Stimulated activated CD4-positive, alpha-beta T cell treated with anti-CD3 and anti-CD28 coated beads, Interleukin-15, amount 100 ng/mL, for 48 hours (primary cell): ENCODE results near the gene FST.

Experiments
- DNase-seq, 2 donors: peaks; one replicate each; pipeline ENCODE4 v3.0.0-alpha.2; 2020; ENCODE audit warnings: low read depth in 2 of 2

The FST gene

DNA sequence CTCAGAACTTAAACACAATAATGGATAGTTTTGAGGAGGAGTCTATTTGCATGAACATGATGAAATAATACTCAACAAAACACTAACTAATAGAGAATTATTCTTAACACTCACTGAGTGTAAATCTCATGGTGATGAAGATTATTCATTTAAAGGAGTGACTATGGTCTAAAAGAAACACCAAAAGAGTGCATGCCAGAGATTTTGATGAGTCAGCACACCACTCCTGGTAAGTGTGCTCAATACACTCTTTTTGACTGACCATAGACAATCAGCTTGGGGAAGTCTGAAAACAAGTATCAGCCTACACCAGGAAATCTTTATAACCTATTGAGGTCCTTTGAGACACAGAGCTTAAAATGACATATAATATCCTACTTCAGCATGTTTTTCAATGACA lies 6.8 kb upstream of the FST start:
- DNase-seq: no peak

DNA sequence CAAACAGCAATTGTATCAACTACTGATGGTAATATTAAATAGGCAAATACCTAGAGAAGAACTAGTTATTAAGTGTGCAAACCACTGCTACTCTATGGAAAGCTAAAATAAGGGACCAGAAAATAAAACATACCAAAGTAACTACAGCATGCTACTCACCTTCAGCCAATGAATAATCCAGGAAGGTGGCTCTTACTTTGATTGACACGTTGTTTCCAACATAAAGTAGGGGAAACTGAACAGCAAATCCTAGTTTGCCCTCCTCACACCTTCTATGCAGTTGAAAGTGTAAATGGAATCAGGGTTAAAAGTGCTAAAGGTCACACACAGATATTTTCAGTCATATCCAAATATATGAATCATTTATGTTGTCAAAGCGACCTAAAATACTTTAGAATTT lies 5.1 kb upstream of the FST start:
- DNase-seq: no peak

DNA sequence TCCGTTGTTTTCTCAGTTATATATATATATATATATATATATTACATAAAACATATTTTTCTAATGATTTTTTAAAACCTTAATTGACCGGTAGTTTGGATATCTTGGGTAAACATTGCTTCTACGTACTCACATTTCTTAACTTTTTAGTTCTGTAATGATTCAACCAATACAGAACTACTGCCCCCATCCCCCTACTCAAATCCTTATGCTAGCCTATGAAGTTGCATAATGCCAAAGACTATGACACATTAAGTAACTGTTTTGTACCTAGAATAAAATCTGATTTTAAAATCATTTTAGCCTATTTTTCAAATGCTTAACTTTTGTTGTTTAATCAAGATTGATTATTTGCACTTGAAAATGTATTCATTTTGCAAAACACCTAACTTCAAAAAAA lies 4.4 kb upstream of the FST start:
- no peak for DNase-seq

DNA sequence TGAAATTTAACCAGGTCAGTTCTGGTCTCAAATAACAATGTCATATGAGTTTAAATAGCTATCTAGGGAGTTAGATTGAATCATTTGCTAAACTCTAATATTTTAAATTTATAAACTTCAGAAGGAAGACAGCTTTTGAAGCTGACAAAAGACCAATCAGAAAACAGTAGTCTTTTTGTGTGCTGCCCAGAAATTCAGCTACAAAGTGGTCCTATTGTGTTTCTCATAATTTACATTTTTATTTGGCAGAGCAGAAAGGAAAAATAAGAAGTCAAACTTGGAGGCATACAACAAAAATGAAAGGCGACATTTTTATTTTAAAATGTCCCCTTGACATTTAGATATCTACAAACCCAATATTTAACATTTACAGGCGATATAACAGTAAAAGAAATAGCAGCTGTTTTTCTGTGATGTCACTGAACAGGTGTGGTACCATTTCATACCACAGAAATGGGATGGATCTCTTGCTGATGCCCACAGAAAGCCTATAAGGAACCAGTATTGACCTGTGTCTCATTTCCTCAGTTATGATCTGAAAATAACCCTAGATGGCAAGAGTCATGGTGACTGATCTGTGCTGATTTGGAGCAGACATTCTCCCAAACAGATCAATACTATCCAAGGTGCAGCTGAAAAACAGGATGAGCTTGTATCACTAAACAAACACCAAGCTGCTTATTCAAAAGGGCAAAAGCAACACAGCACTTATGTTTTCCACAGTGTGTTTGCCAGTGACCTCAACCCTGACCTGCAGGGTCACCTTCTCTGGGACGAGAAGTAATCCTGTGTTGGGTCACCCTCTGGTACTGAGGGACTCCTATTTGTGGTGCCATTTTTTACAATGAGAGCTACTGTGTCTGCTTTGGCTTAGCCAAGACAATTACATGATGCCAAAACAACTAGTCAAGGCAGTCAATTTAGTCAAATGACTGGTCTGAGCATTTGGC lies 3.6 kb upstream of the FST start:
- DNase-seq: no peak

DNA sequence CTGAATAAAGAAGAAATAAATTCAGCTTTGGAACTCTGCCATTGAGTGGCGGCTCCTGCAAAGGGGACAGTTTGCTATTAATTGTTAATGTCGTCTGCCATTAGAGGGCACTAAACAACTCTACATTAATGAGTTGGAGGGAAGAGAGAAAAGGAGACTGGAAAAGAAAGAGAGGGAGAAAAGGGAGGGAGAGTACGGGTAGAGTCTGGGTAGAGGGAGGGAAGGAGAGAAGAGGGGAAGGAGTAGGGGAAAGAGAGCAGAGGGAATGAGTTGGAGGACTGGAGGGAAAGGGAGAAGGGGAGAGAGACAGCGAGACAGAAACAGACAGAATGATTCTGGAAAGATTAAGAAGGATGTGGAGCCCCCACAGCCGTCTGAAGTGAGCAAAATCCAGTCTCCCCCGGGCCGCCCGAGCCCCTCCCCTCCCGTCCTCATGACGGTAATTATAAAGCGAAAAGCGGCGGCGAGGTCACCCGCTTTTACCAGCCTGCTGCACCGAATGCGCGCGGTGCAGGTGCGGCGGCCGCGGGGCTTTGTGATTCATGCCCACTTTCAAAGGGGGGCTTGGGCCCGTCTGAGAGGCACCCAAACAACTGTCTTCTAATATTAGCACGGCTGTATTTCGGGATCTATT lies 1.9 kb upstream of the FST start:
- DNase-seq: no peak

DNA sequence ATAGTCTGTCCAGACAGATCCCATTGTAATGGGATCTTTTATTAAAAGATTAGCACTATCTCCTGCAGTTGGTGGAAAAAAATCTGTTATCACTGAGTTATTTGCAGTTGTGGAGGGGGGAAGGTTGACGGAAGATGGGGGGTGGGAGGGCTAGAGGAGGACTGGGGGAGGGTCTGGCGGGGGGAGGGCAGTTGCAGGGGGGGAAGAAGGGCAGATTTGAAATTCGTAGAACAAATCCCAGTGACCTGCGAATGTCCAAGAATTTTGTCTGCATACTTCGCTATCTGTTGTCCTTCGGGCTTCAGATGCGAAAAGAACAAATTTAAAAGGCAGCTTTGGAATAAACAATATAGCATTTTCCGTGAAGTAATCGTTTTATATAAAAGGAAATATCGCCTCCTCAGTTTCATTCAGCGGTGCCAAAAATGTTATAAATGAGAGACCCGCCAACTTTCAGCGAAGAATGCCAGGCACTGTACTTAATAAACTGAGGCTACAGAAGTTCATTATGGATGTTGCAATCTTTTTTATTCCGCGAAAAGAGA lies 1.3 kb upstream of the FST start:
- DNase-seq: no peak

DNA sequence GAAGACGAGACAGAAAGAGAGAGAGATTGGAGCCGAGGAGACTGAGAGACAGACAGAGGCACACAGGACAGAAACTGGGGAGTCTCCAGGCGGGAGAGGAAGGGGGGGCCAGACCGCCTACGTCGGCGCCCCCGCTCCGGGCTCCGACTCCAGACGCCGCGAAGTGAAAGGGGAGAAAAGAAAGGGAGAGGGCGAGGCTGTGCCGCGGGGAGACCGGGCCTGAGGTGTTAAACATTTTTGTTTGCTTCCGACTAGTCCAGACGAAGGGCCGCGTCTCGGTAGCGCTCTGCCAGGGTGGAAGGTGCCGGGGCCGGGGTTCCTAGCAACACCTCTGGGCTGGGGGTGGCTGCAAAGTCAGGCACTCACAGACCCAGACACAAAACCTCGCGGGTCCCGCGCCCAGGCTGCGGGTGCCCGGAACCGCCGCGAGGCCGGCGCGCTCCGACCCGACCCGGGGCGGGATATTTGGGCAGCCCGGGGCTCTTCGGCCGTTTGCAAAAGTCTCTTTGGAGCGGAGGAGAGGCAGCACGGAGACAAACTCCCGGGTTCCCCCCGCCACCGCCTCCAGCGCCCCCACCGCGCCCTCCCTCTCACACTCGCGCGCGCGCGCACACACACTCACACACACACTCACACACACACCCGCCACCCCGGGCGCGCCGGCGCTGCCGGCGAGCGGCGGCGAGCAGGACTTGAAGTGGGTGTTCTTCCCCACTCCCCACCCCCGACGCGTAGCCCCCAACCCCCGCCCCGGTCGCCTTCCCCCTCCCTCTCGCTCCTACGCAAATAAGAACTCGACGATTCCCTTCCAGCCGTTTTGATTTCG lies 626 bp upstream of the FST start:
- no peak for DNase-seq

DNA sequence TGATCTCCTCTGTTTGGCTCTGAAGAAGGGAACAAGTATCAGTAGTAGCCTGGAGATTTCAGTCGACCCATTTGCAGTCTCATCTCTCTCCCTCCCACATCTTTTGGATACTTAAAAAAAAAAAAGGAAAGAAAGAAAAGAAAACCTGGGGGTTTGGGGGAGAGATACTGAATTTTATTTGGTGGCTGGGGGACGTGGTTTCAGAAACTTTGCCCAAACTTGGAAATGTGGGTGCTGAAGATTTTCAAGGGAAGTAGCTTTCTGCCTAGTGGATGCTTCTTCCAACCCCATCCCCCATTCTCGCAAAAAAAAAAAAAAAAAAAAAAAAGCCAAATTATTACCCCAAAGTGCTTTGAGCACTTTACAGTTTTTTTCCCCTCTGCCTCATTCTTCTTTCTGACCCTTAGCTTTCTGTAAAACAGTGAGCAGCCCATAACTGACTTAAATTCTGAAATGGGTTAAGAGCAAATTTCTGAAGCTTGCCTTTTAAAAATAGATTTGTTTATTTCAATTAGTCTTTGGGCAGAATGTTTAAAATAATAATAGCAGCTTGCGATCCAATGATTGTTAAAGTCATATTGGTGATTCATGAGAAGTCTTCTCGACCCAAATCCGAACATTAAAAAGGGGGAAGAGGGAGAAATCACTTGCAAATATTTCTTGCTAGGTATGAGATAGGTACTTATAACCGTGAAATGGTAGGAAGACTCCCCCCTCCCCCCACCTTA lies 894 bp downstream of the FST start:
- DNase-seq: no peak

DNA sequence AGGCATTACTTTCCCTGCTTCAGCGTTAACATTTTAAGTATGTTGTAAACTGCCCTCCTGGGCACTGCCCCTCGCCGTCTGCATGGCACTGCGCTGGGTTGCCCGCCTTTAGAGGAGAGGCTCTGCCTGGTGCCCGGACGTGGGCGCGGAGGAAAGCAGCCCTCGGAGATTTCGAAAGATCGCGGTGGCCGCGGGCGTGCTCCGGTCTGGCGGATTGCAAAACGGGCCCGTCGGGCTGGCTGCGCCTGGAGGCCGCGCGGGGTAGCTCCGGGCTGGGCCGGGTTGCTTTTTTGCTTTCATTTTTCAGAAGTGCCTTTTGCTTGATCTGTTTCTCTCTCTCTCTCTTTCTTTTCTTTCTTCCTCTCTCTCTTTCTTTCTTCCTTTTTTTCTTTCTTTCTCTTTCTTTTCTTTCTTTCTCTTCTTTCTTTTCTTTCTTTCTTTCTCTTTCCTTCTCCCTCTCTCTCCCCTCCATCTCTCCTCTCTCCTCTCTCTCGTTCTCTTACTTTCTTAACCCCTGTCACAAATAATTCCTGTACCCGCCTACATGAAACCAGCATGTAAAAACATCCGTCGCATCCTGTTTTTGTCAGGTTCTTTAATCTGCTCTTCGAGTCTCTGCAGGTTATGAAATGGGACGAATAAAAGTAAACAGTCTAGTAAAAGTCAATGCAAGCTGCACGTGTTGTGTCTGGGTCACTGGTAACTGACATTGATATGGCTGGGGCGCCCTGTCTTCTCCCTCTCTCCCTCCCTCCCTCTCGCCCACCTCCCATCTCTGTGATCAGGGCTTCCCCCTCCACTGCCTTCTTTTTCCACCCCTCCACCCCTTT lies 1.7 kb downstream of the FST start:
- DNase-seq: peak; percentile 44 to 50

DNA sequence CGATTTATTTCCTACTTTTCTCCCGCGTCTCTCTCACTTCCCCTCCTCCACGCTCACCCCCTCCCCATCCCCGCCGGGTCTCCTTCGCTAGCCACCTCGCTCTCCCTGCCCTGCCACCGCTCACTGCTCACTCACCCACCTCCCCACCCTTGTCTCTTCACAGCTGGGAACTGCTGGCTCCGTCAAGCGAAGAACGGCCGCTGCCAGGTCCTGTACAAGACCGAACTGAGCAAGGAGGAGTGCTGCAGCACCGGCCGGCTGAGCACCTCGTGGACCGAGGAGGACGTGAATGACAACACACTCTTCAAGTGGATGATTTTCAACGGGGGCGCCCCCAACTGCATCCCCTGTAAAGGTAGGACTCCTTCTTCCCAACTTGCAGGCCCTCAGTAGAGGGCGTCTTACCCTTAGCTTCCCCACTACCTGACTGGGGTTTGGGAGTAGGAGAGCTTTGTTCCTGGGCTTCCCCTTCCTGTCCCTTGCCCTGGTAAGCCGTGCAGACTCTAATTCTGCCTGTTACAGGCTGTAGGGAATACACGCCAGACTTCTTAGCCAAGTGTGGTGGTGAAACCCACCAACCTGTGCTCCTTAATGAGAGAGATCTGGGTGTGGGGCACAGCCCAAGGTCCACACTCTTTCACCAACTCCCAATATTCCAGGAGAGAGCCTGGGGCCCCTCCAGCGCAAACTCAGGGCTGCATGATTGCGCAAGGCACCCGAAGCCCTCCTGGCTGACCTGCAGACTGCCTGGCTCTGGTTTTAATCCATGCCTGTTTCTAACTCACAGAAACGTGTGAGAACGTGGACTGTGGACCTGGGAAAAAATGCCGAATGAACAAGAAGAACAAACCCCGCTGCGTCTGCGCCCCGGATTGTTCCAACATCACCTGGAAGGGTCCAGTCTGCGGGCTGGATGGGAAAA lies 2.5 kb downstream of the FST start:
- no peak for DNase-seq

DNA sequence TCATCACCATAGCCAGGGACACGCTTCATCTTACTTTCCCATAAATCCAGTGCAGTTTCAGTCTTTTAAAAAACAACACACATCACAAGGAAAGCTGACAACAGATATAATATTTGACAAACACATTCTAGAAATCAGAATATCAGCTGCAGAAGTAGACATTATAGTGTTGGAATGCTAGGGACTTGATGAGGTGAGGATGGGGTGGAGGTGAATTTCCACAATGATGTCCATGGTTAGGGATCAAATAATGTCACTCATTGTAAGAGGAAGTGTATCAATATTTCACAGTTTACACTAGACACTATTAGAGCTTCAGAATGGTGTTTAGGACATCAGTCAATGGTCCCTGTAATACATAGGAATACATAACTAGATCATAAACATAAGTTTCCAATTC lies 7.0 kb downstream of the FST start:
- DNase-seq: no peak

DNA sequence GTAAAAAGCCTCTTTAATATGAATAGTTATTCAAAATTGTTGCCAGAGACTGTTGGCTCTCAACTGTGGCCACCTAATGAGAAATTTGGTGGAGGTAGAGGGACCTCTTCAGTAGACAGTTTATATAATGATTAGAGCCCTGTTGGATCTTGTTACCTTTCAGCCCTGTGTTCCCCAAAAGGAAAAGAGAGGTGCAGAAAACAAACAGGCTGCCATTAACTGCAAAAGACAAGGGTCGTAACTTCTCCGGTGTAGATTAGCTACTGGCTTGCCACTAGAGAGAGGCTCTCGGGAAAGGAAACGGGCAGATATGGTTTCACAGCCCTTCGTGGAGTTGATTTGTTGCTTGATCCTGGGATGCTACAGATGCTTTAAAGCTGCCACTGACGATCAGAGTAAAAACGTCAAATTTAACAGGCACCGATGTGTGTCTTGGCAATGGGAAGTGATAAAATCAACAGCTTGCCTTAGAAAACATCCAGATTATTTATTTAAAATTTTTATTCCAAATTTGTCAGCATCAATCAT lies 7.8 kb downstream of the FST start:
- DNase-seq: no peak

DNA sequence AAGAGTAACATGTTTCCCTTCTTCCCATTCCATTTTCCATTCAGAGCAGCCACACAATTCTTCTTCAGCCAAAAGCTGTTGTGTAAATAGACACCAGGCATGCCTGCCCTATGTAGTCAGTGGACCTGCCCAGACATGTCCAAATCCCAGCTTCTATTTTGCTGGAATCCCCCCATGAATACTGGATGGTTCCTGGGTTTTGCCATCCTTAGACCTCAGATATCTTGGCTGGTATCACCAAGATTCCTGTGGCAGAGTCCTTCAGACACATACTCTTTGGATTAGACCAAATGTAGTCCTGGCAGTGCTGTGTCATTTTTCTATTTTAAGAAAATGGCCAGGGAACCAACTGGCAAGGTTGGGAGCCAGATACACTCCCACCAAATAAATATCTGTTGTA lies 10.3 kb downstream of the FST start:
- no peak for DNase-seq

DNA sequence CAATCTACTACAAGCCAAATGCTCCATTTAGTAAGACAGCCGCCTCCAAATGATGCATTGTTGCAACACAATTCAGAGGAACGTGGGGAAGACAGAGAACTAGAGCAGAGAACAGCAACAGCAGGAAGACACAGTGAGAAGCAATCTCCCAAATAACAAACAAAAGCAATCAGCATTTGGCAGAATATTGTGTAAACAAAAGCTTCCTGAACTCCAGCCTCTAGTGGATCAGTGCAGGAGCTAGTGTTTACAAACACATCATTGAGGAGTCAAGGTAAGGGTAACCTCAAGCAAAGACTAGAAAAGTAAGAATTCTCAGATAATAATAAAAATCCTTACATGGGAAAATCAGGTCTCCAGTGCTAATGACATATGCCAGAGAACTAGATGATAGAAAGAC lies 20.6 kb downstream of the FST start:
- no peak for DNase-seq

DNA sequence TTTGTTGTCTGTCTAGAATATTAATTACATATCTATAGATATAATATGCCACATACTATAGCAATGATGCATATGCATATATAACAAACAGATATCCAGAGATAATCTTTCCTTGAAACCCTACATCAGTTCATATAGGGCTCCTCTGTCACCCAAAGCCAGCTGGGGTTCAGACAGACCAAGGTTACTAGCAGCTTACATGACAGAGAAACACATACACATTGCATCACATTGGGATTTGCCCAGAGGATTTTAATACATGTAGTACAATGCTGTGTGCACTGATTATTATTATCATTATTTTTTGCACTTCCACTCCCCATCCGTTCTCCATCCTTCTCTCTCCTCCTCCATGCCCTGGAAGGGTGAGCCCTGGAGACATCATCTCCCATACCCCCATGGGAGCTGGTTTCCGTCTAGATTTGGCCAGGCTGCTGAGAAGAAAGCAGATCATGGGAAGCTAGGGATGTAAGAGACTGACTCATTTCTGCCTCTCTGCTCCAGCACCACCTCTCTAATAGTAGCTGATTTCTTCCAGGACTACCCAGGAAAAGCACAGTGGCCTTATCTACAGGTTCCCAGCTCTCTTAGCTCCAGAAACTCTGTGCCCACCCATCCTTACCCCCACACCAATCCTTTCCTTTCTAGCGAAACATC lies 23.3 kb downstream of the FST start:
- no peak for DNase-seq

DNA sequence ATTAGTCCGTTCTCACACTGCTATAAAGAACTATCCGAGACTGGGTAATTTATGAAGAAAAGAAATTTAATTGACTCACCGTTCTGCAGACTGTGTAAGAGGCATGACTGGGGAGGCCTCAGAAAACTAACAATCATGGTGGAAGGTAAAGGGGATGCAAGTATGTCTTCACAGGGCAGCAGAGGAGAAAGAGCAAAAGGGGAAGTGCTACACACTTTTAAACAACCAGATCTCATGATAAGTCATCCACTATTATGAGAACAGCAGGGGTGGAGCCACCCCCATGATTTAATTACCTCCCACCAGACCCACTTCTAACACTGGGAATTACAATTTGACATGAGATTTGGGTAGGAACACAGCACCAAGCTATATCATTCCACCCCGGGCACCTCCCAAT lies 26.6 kb downstream of the FST start:
- no peak for DNase-seq

DNA sequence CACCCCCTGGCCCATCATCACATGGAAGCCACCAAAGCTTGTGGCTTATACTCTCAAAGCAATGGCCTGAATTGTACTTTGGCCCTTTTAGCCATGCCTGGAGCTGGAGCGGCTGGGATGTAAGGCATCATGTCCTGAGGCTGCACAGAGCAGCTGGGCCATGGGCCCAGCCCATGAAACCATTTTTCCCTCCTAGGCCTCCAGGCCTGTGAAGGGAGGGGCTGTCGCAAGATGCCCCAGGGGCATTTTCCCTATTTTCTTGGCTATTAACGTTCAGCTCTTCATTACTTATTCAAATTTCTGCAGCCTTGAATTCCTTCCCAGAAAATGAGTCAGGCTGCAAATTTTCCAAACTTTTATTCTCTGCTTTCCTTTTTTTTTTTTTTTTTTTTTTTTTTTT lies 27.7 kb downstream of the FST start:
- no peak for DNase-seq

DNA sequence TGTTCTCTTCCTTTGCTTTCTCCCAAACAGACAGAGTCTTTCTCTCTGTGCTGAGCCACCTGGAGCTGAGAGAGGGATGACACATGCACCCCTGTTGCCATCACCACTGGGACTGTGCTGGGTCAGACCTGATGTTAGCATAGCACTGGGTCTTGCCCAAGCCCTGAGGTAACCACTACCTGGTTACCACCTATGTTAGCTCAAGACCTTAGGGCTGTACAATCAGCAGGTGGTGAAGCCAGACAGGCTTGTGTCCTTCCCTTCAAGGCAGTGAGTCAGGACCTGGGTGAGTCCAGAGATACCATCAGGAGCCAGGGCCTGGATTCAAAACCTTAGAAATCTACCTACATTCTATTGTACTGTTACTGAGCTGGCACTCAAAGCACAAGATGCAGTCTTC lies 32.1 kb downstream of the FST start:
- DNase-seq: no peak

DNA sequence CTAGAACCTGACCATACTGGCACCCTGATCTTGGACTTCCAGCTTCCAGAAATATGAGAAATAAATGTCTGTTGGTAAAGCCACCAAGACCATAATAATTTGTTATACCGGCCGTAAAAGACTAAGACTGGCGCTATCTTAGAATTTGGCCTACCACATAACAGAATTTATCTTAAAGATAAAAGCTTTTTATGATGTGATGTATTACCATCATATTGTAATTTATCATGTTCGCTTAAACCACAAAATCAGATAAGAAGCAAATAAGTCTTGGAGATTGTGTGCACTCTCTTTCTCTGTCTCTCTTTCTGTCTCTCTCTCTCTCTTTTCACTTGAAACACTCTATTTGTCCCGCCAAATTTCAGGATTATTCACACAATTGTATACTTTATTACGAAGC lies 35.6 kb downstream of the FST start:
- DNase-seq: no peak
